ENCODE measurements around the gene AP2A2.

DNA sequence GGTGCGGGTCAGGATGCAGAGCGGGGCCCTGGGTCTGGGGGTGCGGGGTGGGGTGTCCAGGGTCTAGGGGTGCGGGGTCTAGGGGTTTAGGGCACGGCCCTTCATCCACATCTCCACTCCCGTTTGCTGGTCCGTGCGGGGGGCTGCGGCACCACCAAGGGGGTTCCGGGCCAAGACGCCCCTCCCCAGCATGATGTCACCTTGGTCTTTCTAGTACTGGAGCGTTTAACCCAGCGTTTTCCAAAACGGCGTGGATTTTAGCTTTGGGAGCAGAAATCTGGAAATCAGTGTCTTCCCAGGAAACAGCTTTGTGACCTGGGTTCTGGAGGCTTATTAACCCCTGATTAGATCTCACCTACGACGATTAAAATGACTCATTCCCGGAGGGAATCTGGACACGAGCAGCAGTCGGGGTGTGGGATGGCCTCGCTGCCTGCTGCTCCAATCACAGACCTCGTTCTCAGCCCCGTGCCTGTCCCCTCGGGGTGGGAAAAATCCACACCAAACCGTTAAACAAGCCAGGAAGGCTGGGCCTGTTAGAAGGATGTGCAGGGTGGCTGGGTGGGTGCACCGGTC, 759 bp downstream of the AP2A2 start:
- TF ChIP-seq, protein P1, sequence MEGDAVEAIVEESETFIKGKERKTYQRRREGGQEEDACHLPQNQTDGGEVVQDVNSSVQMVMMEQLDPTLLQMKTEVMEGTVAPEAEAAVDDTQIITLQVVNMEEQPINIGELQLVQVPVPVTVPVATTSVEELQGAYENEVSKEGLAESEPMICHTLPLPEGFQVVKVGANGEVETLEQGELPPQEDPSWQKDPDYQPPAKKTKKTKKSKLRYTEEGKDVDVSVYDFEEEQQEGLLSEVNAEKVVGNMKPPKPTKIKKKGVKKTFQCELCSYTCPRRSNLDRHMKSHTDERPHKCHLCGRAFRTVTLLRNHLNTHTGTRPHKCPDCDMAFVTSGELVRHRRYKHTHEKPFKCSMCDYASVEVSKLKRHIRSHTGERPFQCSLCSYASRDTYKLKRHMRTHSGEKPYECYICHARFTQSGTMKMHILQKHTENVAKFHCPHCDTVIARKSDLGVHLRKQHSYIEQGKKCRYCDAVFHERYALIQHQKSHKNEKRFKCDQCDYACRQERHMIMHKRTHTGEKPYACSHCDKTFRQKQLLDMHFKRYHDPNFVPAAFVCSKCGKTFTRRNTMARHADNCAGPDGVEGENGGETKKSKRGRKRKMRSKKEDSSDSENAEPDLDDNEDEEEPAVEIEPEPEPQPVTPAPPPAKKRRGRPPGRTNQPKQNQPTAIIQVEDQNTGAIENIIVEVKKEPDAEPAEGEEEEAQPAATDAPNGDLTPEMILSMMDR (IDR thresholded peaks at IDR 0.05) = no peak
- no peak for TF ChIP-seq EZH2 (IDR thresholded peaks at IDR 0.05; ENCODE audit: borderline replicate concordance, insufficient read depth, low read depth, low read length, poor library complexity, severe bottlenecking)

Measured in B cell (primary cell).